ENCODE results near the gene CBY2.

Gene CBY2

DNA sequence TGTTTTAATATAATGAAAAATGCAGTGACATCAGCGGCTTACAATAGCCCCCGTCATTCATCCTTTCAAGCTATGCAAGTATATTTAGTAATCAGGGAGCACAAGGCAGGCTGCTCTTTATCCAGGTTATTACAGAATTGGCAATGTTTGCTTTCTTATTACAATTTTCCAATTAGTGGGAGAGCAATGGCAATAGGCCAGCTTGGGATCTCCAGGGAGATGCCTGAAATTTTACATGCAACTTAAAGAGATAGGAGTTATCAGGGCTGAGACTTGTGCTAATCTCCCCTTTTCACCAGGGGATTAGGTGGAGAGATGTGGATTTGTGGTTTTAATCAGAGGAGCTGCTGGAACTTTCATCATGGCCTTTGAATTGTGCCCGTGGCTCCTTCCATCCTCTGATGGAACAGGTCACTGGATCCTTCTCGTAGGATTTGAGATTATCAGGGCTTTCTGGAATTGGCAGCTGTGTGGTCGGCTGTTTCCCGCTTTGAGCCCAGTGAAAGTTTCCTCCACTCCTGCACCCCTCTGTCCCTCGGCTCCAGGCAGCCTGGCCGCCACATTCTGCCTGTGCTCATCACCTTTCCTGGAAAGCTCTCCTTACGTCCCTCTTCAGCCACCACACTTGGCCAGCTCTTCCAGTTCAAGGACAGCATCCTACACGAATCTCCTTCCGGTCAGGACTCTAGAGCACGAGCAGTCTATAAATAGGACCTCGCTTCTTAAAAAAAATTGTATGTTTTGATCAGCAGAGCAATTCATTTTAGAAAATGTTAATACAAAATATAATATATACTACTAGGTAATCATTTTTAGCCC is 47.0 kb downstream of the CBY2 start:
- Histone ChIP-seq H3K4me3 (replicated peaks; ENCODE audit: insufficient read depth, low read length) (no peak overlapping the region), H3K27ac (replicated peaks) (no peak overlapping the region), H3K27me3 (ENCODE audit: insufficient read depth, poor library complexity, severe bottlenecking) (no peaks in the 10 kb centered on the region)
- no peak for DNase-seq (ENCODE audit: low read depth in 1 of 2, low spot score in 1 of 2)
- no peak for TF ChIP-seq GABPA (IDR thresholded peaks at IDR 0.05; ENCODE audit: low read depth)
- TF ChIP-seq, protein P1, sequence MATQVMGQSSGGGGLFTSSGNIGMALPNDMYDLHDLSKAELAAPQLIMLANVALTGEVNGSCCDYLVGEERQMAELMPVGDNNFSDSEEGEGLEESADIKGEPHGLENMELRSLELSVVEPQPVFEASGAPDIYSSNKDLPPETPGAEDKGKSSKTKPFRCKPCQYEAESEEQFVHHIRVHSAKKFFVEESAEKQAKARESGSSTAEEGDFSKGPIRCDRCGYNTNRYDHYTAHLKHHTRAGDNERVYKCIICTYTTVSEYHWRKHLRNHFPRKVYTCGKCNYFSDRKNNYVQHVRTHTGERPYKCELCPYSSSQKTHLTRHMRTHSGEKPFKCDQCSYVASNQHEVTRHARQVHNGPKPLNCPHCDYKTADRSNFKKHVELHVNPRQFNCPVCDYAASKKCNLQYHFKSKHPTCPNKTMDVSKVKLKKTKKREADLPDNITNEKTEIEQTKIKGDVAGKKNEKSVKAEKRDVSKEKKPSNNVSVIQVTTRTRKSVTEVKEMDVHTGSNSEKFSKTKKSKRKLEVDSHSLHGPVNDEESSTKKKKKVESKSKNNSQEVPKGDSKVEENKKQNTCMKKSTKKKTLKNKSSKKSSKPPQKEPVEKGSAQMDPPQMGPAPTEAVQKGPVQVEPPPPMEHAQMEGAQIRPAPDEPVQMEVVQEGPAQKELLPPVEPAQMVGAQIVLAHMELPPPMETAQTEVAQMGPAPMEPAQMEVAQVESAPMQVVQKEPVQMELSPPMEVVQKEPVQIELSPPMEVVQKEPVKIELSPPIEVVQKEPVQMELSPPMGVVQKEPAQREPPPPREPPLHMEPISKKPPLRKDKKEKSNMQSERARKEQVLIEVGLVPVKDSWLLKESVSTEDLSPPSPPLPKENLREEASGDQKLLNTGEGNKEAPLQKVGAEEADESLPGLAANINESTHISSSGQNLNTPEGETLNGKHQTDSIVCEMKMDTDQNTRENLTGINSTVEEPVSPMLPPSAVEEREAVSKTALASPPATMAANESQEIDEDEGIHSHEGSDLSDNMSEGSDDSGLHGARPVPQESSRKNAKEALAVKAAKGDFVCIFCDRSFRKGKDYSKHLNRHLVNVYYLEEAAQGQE (IDR thresholded peaks at IDR 0.05; ENCODE audit: insufficient replicate concordance, low read depth): no peak
- no peak for TF ChIP-seq SPI1 (IDR thresholded peaks at IDR 0.05; ENCODE audit: borderline replicate concordance, low read depth)
- no peak for TF ChIP-seq POLR2AphosphoS5 (IDR thresholded peaks at IDR 0.05; ENCODE audit: low read depth)
- TF ChIP-seq, protein P2, sequence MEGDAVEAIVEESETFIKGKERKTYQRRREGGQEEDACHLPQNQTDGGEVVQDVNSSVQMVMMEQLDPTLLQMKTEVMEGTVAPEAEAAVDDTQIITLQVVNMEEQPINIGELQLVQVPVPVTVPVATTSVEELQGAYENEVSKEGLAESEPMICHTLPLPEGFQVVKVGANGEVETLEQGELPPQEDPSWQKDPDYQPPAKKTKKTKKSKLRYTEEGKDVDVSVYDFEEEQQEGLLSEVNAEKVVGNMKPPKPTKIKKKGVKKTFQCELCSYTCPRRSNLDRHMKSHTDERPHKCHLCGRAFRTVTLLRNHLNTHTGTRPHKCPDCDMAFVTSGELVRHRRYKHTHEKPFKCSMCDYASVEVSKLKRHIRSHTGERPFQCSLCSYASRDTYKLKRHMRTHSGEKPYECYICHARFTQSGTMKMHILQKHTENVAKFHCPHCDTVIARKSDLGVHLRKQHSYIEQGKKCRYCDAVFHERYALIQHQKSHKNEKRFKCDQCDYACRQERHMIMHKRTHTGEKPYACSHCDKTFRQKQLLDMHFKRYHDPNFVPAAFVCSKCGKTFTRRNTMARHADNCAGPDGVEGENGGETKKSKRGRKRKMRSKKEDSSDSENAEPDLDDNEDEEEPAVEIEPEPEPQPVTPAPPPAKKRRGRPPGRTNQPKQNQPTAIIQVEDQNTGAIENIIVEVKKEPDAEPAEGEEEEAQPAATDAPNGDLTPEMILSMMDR (IDR thresholded peaks at IDR 0.05; ENCODE audit: insufficient read depth, low read length): no peak

DNA sequence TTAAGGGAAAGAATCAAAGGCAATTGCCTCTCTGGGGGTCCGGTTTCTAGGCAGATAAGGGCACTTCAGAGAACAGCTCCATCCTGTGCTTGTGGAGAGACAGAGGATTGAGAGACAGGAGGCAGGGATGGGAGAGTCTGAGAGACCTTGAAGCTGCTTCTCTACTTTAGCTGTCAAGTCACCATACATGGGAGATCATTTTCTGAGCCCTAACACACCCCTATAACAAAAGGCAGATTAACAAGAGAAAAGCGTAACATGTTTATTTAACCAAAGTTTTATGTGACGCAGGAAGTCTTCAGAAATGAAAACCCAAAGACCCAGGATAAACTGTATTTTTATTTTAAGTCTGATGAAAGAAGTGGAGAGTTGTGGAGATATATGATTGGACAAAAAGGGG is 48.4 kb downstream of the CBY2 start:
- H3K4me3 ChIP-seq (replicated peaks; ENCODE audit: insufficient read depth, low read length): no peak overlapping the region
- TF ChIP-seq, protein P2 (IDR thresholded peaks at IDR 0.05; ENCODE audit: insufficient read depth, low read length): no peak
- no peak for TF ChIP-seq SPI1 (IDR thresholded peaks at IDR 0.05; ENCODE audit: borderline replicate concordance, low read depth)
- TF ChIP-seq, protein P1 (IDR thresholded peaks at IDR 0.05; ENCODE audit: insufficient replicate concordance, low read depth): no peak
- TF ChIP-seq GABPA (IDR thresholded peaks at IDR 0.05; ENCODE audit: low read depth): no peak
- no peak overlapping the region for H3K27ac ChIP-seq (replicated peaks)
- no peak for DNase-seq (ENCODE audit: low read depth in 1 of 2, low spot score in 1 of 2)
- no peaks in the 10 kb centered on the region for H3K27me3 ChIP-seq (ENCODE audit: insufficient read depth, poor library complexity, severe bottlenecking)

DNA sequence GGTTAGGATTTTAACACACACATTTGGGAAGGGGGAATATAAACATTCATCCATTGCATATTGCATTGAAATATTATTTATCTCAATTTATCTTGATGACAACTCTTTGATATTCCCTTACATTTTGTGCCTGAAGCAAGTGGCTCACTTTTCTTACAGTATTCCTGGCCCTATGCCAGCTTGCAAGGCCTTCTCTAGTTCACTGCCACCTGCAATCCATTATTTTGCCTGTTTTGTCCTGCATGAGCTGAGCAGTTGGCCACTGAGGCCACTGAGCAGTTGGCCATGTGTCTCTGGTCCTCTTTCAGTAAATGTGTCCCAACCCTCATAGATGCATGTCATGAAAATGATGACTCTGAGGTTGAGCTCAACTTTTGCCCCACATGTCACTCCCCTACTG is 49.8 kb downstream of the CBY2 start:
- H3K27ac ChIP-seq (replicated peaks): no peak overlapping the region
- no peak for TF ChIP-seq GABPA (IDR thresholded peaks at IDR 0.05; ENCODE audit: low read depth)
- no peak for TF ChIP-seq POLR2AphosphoS5 (IDR thresholded peaks at IDR 0.05; ENCODE audit: low read depth)
- TF ChIP-seq, protein P1 (IDR thresholded peaks at IDR 0.05; ENCODE audit: insufficient replicate concordance, low read depth): no peak
- TF ChIP-seq, protein P2 (IDR thresholded peaks at IDR 0.05; ENCODE audit: insufficient read depth, low read length): no peak
- no peak for TF ChIP-seq SPI1 (IDR thresholded peaks at IDR 0.05; ENCODE audit: borderline replicate concordance, low read depth)
- H3K4me3 ChIP-seq (replicated peaks; ENCODE audit: insufficient read depth, low read length): no peak overlapping the region
- H3K27me3 ChIP-seq (ENCODE audit: insufficient read depth, poor library complexity, severe bottlenecking): no peaks in the 10 kb centered on the region
- no peak for DNase-seq (ENCODE audit: low read depth in 1 of 2, low spot score in 1 of 2)

All from HL-60 (cell line).